A549 (cell line): ENCODE results near the gene C2orf72. TPM values are rescaled to one million over a fixed set of nuclear protein-coding genes. Genes with fewer than 3 reads are reported as not detected.

ENCODE experiments used
- ATAC-seq, 2 experiments: fragments of 200-7000 bp in 1 of 2; fragments of >200 bp in 1 of 2; cut with Nextera tagmentation in 1 of 2; cut with Tn5 transposase in 1 of 2; 3 replicates each; pipeline versions ENCODE4 v1.8.0 to v1.9.1; 2018 to 2020; ENCODE audit warnings: mild to moderate bottlenecking in 1 of 2, moderate library complexity in 1 of 2
- CTCF ChIA-PET: fragments of 300-600 bp; sonication (Branson Sonifier 250); formaldehyde crosslinking; extraction: SDS; loops from one replicate; lab custom pipeline; 2021; ENCODE audit warnings: antibody characterized with exemption, inconsistent platforms; lab: Yijun Ruan, JAX
- POLR2A ChIA-PET: fragments of 350-600 bp; formaldehyde crosslinking; extraction: SDS; loops from one replicate; lab custom pipeline; 2021; ENCODE audit warnings: antibody characterized with exemption, inconsistent platforms; lab: Yijun Ruan, JAX
- DNase-seq, 2 experiments: peaks; one replicate each; pipeline versions ENCODE4 v3.0.0 to v3.0.0-alpha.2; 2011 to 2016; ENCODE audit warnings: low read depth in 1 of 2, low spot score in 1 of 2
- FAIRE-seq: peaks from 2 replicates; lab custom pipeline; 2011; peaks lifted over from hg19 to GRCh38; lab: Jason Lieb, UNC
- H3K27ac ChIP-seq, 2 experiments: fragments of >200 bp; sonication (Bioruptor Twin); formaldehyde crosslinking; 3 replicates each; pipeline ENCODE4 v1.5.1; 2016 to 2017
- H3K4me1 ChIP-seq: fragments of >200 bp; sonication (Bioruptor Twin); formaldehyde crosslinking; 3 replicates; pipeline ENCODE4 v1.6.1; 2016
- H3K4me2 ChIP-seq: fragments of >200 bp; sonication (Bioruptor Twin); formaldehyde crosslinking; 3 replicates; pipeline ENCODE4 v1.6.1; 2016
- H3K4me3 ChIP-seq: fragments of >200 bp; sonication (Bioruptor Twin); formaldehyde crosslinking; 3 replicates; pipeline ENCODE4 v1.5.1; 2016
- H3K9me3 ChIP-seq: fragments of >200 bp; sonication (Bioruptor Twin); formaldehyde crosslinking; 3 replicates; pipeline ENCODE4 v1.6.1; 2016
- ATOH8 ChIP-seq: fragments of 250-450 bp; sonication (Bioruptor Pico); IDR thresholded peaks from 2 replicates; pipeline ENCODE4 v1.5.0; 2020; ENCODE audit warnings: low read depth, mild to moderate bottlenecking, moderate library complexity
- BHLHE40 ChIP-seq: IDR thresholded peaks from 2 replicates; pipeline ENCODE4 v1.6.1; 2012; ENCODE audit warnings: low read depth, low read length, inconsistent platforms
- CBX2 ChIP-seq: fragments of 200-600 bp; sonication (generic); IDR thresholded peaks from 2 replicates; pipeline ENCODE4 v1.6.1; 2016; ENCODE audit warnings: low read depth, mild to moderate bottlenecking, borderline replicate concordance
- CHD4 ChIP-seq: fragments of 200-600 bp; sonication (generic); IDR thresholded peaks from 2 replicates; pipeline ENCODE4 v1.6.1; 2016; ENCODE audit warnings: antibody characterized with exemption, mild to moderate bottlenecking, borderline replicate concordance
- E2F6 ChIP-seq: IDR thresholded peaks from 2 replicates; pipeline ENCODE4 v1.6.1; 2012; ENCODE audit warnings: low read depth, borderline replicate concordance
- EP300 ChIP-seq, 2 experiments: fragments of >200 bp; sonication (Bioruptor Twin); formaldehyde crosslinking; IDR thresholded peaks; 2 replicates in 1 of 2; 3 replicates in 1 of 2; pipeline ENCODE4 v1.6.1; 2016 to 2017
- FOSL2 ChIP-seq, 2 experiments: fragments of 450-650 bp in 1 of 2; fragments of >200 bp in 1 of 2; sonication (Bioruptor Twin) in 1 of 2; formaldehyde crosslinking; IDR thresholded peaks; 2 replicates each; pipeline versions ENCODE4 v1.5.0 to v1.6.1; 2016 to 2020; ENCODE audit warnings: mild to moderate bottlenecking in 1 of 2, moderate library complexity in 1 of 2
- GATA3 ChIP-seq: IDR thresholded peaks from 2 replicates; pipeline ENCODE4 v1.6.1; 2012; ENCODE audit warnings: borderline replicate concordance
- HDAC2 ChIP-seq: fragments of 200-600 bp; sonication (generic); IDR thresholded peaks from 2 replicates; pipeline ENCODE4 v1.6.1; 2016
- HOXB5 ChIP-seq: fragments of 250-450 bp; sonication (Bioruptor Pico); IDR thresholded peaks from 2 replicates; pipeline ENCODE4 v1.5.0; 2020; ENCODE audit warnings: mild to moderate bottlenecking, moderate library complexity
- JUNB ChIP-seq: fragments of >200 bp; sonication (Bioruptor Twin); formaldehyde crosslinking; IDR thresholded peaks from 2 replicates; pipeline ENCODE4 v1.6.1; 2016
- KDM1A ChIP-seq: fragments of 200-600 bp; sonication (generic); IDR thresholded peaks from 2 replicates; pipeline ENCODE4 v1.6.1; 2016; ENCODE audit warnings: low read depth, mild to moderate bottlenecking
- KDM5A ChIP-seq: fragments of 200-600 bp; sonication (generic); IDR thresholded peaks from 2 replicates; pipeline ENCODE4 v1.6.1; 2016; ENCODE audit warnings: antibody characterized with exemption, mild to moderate bottlenecking
- MAZ ChIP-seq: fragments of 150-350 bp; IDR thresholded peaks from 2 replicates; pipeline ENCODE4 v1.6.1; 2014; ENCODE audit warnings: antibody characterized with exemption, low read depth, low read length, borderline replicate concordance
- MYC ChIP-seq: IDR thresholded peaks from 2 replicates; pipeline ENCODE4 v1.6.1; 2012; ENCODE audit warnings: mild to moderate bottlenecking, inconsistent platforms, low read length, improper control_type of control experiment, borderline replicate concordance
- NFE2L2 ChIP-seq: fragments of 150-350 bp; conservative IDR thresholded peaks from 2 replicates; pipeline ENCODE4 v1.6.1; 2014; ENCODE audit warnings: low read length
- PBX3 ChIP-seq: IDR thresholded peaks from 2 replicates; pipeline ENCODE4 v1.6.1; 2012
- RARB ChIP-seq: fragments of 250-450 bp; sonication (Bioruptor Pico); IDR thresholded peaks from 2 replicates; pipeline ENCODE4 v1.8.0; 2021; ENCODE audit warnings: mild to moderate bottlenecking, moderate library complexity
- RCOR1 ChIP-seq: fragments of 150-350 bp; IDR thresholded peaks from 2 replicates; pipeline ENCODE4 v1.6.1; 2014; ENCODE audit warnings: antibody characterized with exemption, low read length, low read depth
- REST ChIP-seq: fragments of 200-600 bp; sonication (generic); IDR thresholded peaks from 2 replicates; pipeline ENCODE4 v1.6.1; 2016; ENCODE audit warnings: antibody characterized with exemption, mild to moderate bottlenecking, moderate library complexity
- RNF2 ChIP-seq: fragments of 200-600 bp; sonication (generic); IDR thresholded peaks from 2 replicates; pipeline ENCODE4 v1.6.1; 2016; ENCODE audit warnings: low read depth, mild to moderate bottlenecking, antibody characterized with exemption, moderate library complexity, borderline replicate concordance
- SMC3 ChIP-seq: fragments of >200 bp; sonication (Bioruptor Twin); formaldehyde crosslinking; IDR thresholded peaks from 3 replicates; pipeline ENCODE4 v1.6.1; 2018; ENCODE audit warnings: inconsistent platforms
- SREBF2 ChIP-seq: fragments of 450-650 bp; IDR thresholded peaks from 2 replicates; pipeline ENCODE4 v1.6.1; 2014; ENCODE audit warnings: mild to moderate bottlenecking, moderate library complexity
- ZFP36 ChIP-seq: fragments of 450-650 bp; IDR thresholded peaks from 2 replicates; pipeline ENCODE4 v1.6.1; 2014; ENCODE audit warnings: borderline replicate concordance; ENCODE audit not compliant: partially characterized antibody
- ZNF302 ChIP-seq: fragments of 250-450 bp; sonication (Bioruptor Pico); IDR thresholded peaks from 2 replicates; pipeline ENCODE4 v1.9.0; 2021; ENCODE audit warnings: inconsistent platforms, mild to moderate bottlenecking, moderate library complexity
- WGBS: methylation state at CpG from one replicate; pipeline ENCODE4 v1.1.6; 2017; ENCODE audit errors: missing lambda C conversion rate; 5-methylcytosine and 5-hydroxymethylcytosine counted together
- polyA plus RNA-seq, 4 experiments: library from polyadenylated mRNA; depleted of rRNA in 3 of 4; stranded (reverse); fragments of >200 nt; fragmentation: RNase III in 1 of 4; extraction: RNeasy Plus Mini Kit Qiagen cat#74134 plus additional on column Dnase treatment in 1 of 4; gene quantifications; 2 replicates in 3 of 4; 3 replicates in 1 of 4; pipeline ENCODE4 v1.2.3, GENCODE V29; 2011 to 2017
- TF ChIP-seq, protein P1 (sequence below): fragments of 450-650 bp; IDR thresholded peaks from 2 replicates; pipeline ENCODE4 v1.6.1; 2014; ENCODE audit warnings: antibody characterized with exemption

Gene C2orf72
- polyA plus RNA-seq, 2 of the 4 experiments (the other 2 are of a cell fraction): 4.9 to 7.4 TPM

DNA sequence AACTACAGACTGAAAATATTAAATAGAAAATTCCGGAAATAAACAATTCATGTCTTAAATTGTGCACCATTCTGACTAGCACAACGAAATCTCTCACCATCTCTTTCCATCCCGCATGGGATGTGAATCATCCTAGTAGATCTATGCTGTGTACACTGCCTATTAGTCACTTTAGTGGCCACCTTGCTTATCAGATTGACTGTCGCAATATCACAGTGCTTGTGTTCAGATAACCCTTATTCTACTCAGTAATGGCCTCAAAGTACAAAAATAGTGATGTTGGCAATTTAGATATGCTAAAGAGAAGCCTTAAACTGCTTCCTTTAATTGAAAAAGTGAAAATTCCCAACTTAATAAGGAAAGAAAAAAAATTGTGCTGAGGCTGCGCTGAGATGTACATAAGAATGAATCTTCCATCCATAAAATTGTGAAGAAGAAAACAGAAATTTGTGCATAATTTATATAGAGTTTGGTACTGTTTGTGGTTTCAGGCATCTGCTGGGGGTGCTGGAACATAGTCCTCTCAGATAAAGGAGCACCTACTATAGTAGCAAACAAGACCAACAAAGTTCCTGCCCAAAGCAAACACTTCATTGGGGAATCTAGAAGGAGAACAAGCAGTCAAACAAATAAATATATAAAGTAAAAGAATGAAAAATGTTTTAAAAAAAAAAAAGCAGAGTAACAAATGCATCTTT lies 31.4 kb downstream of the C2orf72 start (continued):
- TF ChIP-seq REST (no peak), FOSL2 (IDR thresholded peaks at IDR 0.05) (peak; percentile 65; the same call in 1 of the 2 replicates), FOSL2 (CRISPR knock-in tag; IDR thresholded peaks at IDR 0.05) (peak; percentile 89), ZNF302 (CRISPR knock-in tag) (no peak), EP300 (IDR thresholded peaks at IDR 0.05) (no peak), SMC3 (no peak), NFE2L2 (no peak), ZFP36 (no peak), RNF2 (no peak)
- TF ChIP-seq, protein P1, sequence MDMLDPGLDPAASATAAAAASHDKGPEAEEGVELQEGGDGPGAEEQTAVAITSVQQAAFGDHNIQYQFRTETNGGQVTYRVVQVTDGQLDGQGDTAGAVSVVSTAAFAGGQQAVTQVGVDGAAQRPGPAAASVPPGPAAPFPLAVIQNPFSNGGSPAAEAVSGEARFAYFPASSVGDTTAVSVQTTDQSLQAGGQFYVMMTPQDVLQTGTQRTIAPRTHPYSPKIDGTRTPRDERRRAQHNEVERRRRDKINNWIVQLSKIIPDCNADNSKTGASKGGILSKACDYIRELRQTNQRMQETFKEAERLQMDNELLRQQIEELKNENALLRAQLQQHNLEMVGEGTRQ: no peak

GRCh38 chr2:231069379-231070054 lies 32.2 kb downstream of the C2orf72 start:
- no peak for DNase-seq
- H3K27ac ChIP-seq: no peak overlapping the region
- CTCF ChIA-PET: interaction anchor here (0.7 to 1.9 kb wide), 2 partner anchors 17 to 83 kb away, joined by 3 to 15 read pairs; no protein-coding TSS in a partner anchor
- 85% methylated on average over 1 of the region's 1 CpG for WGBS
- no peak for TF ChIP-seq NFE2L2
- TF ChIP-seq HOXB5 (CRISPR knock-in tag): no peak
- no peak for TF ChIP-seq KDM5A
- no peak for TF ChIP-seq BHLHE40
- TF ChIP-seq ATOH8 (CRISPR knock-in tag): no peak
- no peak for TF ChIP-seq GATA3
- no peak for TF ChIP-seq CHD4
- no peak for TF ChIP-seq FOSL2 (IDR thresholded peaks at IDR 0.05)
- TF ChIP-seq FOSL2 (CRISPR knock-in tag; IDR thresholded peaks at IDR 0.05): no peak
- TF ChIP-seq, all 56 proteins: peak for 0
- POLR2A ChIA-PET: interaction anchor here (1.0 kb wide), 1 partner anchor 12 kb away, joined by 3 read pairs; the partner anchor contains the start of gene PSMD1
- no peak overlapping the region for H3K4me3 ChIP-seq
- peaks cover 23% of the 10 kb centered on the region for H3K4me1 ChIP-seq
- no peak for FAIRE-seq
- H3K4me2 ChIP-seq: no peak overlapping the region; the same call in 2 of the 3 replicates
- no peaks in the 10 kb centered on the region for H3K9me3 ChIP-seq
- peak; percentile 45 to 49; a peak in 4 of 6 replicates for ATAC-seq

DNA sequence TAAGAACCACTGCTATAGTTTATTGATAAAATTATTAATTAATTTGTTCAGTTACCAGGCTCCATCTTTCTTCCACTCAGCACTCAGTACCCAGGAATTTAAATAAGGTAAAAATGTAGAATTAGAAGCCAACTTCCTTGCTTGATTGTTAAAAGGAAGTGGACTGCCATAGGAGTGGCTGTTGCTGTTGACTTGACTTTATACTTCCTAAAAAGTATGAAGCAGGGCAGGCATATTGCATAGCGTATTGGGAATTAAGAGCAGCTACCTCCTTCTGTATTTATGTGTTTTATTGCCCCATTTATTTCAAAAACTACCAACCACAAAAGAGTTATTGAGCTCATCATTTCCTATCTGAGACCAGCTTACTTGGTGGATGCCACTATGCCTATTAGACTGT lies 47.2 kb downstream of the C2orf72 start:
- Histone ChIP-seq H3K27ac (no peak overlapping the region), H3K4me1 (no peaks in the 10 kb centered on the region), H3K4me3 (no peak overlapping the region), H3K4me2 (no peak overlapping the region), H3K9me3 (no peaks in the 10 kb centered on the region)
- FAIRE-seq: no peak
- ChIA-PET CTCF (interaction anchor here (0.6 to 2.0 kb wide), 6 partner anchors 10 to 328 kb away, joined by 3 to 6 read pairs (median 4); no protein-coding TSS in a partner anchor), POLR2A (no interaction called here)
- ATAC-seq: no peak
- no peak for DNase-seq
- WGBS: 92% methylated on average over 1 of the region's 1 CpG
- no peak for TF ChIP-seq E2F6
- no peak for TF ChIP-seq HDAC2
- no peak for TF ChIP-seq RARB (CRISPR knock-in tag)
- TF ChIP-seq RCOR1: no peak
- TF ChIP-seq PBX3: no peak
- no peak for TF ChIP-seq JUNB
- no peak for TF ChIP-seq CBX2
- TF ChIP-seq KDM1A: no peak
- no peak for TF ChIP-seq SMC3
- TF ChIP-seq, protein P1: no peak
- TF ChIP-seq MYC: no peak
- no peak for TF ChIP-seq SREBF2
- no peak for TF ChIP-seq MAZ
